HEK293 (cell line): ENCODE measurements around the gene ATRAID.

Experiments
- CTCF ChIP-seq: fragments of 450-650 bp; formaldehyde crosslinking; IDR thresholded peaks from 2 replicates; pipeline ENCODE4 v1.5.1; 2016; ENCODE audit warnings: missing biosample characterization, missing genetic modification characterization
- SETDB1 ChIP-seq: IDR thresholded peaks from one replicate; pipeline ENCODE4 v1.6.1; 2017; ENCODE audit warnings: mild to moderate bottlenecking, low read length, moderate library complexity, mixed read lengths; ENCODE audit not compliant: insufficient read length
- ZBTB20 ChIP-seq: fragments of 450-650 bp; formaldehyde crosslinking; IDR thresholded peaks from 2 replicates; pipeline ENCODE4 v1.5.1; 2016; ENCODE audit warnings: missing biosample characterization, missing genetic modification characterization
- ZNF785 ChIP-seq: fragments of 450-650 bp; formaldehyde crosslinking; IDR thresholded peaks from 2 replicates; pipeline ENCODE4 v1.5.1; 2016; ENCODE audit warnings: missing biosample characterization, missing genetic modification characterization

- TF ChIP-seq CTCF (tag by site-specific recombination) (no peak), SETDB1 (no peak), ZNF785 (tag by site-specific recombination) (no peak), ZBTB20 (tag by site-specific recombination) (no peak)
Observed at GRCh38 chr2:27162151-27163121, 49.4 kb upstream of the ATRAID start.
